ENCODE results near the gene PPM1H.
"Not testable (repeated sequence)": the region's sequence is repeated elsewhere in the genome, so short reads cannot be mapped to it uniquely, and the experiment has no call there.

DNA sequence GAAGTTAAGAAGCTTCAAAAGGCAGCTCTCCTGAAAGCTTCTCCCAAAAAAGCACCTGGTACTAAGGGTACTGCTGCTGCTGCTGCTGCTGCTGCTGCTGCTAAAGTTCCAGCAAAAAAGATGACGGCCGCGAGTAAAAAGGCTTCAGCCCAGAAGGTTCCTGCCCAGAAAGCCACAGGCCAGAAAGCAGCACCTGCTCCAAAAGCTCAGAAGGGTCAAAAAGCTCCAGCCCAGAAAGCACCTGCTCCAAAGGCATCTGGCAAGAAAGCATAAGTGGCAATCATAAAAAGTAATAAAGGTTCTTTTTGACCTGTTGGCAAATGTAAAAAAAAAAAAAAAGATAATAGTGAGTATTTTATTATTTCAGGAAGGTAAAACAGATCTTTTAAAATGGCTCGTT is 30.8 kb upstream of the PPM1H start:
- TF ChIP-seq, protein P1, sequence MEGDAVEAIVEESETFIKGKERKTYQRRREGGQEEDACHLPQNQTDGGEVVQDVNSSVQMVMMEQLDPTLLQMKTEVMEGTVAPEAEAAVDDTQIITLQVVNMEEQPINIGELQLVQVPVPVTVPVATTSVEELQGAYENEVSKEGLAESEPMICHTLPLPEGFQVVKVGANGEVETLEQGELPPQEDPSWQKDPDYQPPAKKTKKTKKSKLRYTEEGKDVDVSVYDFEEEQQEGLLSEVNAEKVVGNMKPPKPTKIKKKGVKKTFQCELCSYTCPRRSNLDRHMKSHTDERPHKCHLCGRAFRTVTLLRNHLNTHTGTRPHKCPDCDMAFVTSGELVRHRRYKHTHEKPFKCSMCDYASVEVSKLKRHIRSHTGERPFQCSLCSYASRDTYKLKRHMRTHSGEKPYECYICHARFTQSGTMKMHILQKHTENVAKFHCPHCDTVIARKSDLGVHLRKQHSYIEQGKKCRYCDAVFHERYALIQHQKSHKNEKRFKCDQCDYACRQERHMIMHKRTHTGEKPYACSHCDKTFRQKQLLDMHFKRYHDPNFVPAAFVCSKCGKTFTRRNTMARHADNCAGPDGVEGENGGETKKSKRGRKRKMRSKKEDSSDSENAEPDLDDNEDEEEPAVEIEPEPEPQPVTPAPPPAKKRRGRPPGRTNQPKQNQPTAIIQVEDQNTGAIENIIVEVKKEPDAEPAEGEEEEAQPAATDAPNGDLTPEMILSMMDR (IDR thresholded peaks at IDR 0.05) = not testable (repeated sequence)
- not testable (repeated sequence) for TF ChIP-seq POLR2A (IDR thresholded peaks at IDR 0.05)
